ENCODE measurements around the gene ULK2.
"Not testable (repeated sequence)": the region's sequence is repeated elsewhere in the genome, so short reads cannot be mapped to it uniquely, and the experiment has no call there.

Gene ULK2

GRCh38 chr17:19791918-19792550 lies 75.7 kb downstream of the ULK2 start:
- no peak for ATAC-seq
- Mint-ChIP-seq H3K27me3 (no peaks in the 10 kb centered on the region), H3K27ac (no peak overlapping the region), H3K36me3 (peaks cover 71% of the 10 kb centered on the region), H3K4me3 (no peak overlapping the region), H3K9me3 (peaks cover 16% of the 10 kb centered on the region), H3K4me1 (no peaks in the 10 kb centered on the region)

GRCh38 chr17:19787733-19788357 lies 79.9 kb downstream of the ULK2 start:
- no peak for ATAC-seq
- H3K4me1 Mint-ChIP-seq: no peaks in the 10 kb centered on the region
- no peaks in the 10 kb centered on the region for H3K27me3 Mint-ChIP-seq
- peaks cover under 1% of the 10 kb centered on the region for H3K9me3 Mint-ChIP-seq
- H3K27ac Mint-ChIP-seq: no peak overlapping the region
- no peak overlapping the region for H3K4me3 Mint-ChIP-seq
- peaks cover 41% of the 10 kb centered on the region for H3K36me3 Mint-ChIP-seq

GRCh38 chr17:19785854-19786253 lies 81.9 kb downstream of the ULK2 start:
- no peak overlapping the region for H3K27ac Mint-ChIP-seq
- no peak overlapping the region for H3K4me3 Mint-ChIP-seq
- H3K36me3 Mint-ChIP-seq: peaks cover 40% of the 10 kb centered on the region
- no peaks in the 10 kb centered on the region for H3K4me1 Mint-ChIP-seq
- no peaks in the 10 kb centered on the region for H3K27me3 Mint-ChIP-seq
- H3K9me3 Mint-ChIP-seq: no peaks in the 10 kb centered on the region
- no peak for ATAC-seq

GRCh38 chr17:19781488-19782458 lies 86.0 kb downstream of the ULK2 start:
- no peak overlapping the region for H3K4me3 Mint-ChIP-seq
- ATAC-seq: no peak
- H3K4me1 Mint-ChIP-seq: no peaks in the 10 kb centered on the region
- H3K27ac Mint-ChIP-seq: no peak overlapping the region
- H3K36me3 Mint-ChIP-seq: peaks cover 17% of the 10 kb centered on the region
- no peaks in the 10 kb centered on the region for H3K27me3 Mint-ChIP-seq
- no peaks in the 10 kb centered on the region for H3K9me3 Mint-ChIP-seq

GRCh38 chr17:19780846-19781245 lies 86.9 kb downstream of the ULK2 start:
- Mint-ChIP-seq H3K36me3 (peaks cover 15% of the 10 kb centered on the region), H3K27ac (no peak overlapping the region), H3K4me3 (no peak overlapping the region), H3K4me1 (no peaks in the 10 kb centered on the region), H3K9me3 (no peaks in the 10 kb centered on the region), H3K27me3 (no peaks in the 10 kb centered on the region)
- ATAC-seq: no peak

GRCh38 chr17:19773534-19773933 lies 94.2 kb downstream of the ULK2 start:
- ATAC-seq: peak; percentile 12
- H3K4me1 Mint-ChIP-seq: peaks cover 1% of the 10 kb centered on the region
- no peaks in the 10 kb centered on the region for H3K27me3 Mint-ChIP-seq
- no peaks in the 10 kb centered on the region for H3K36me3 Mint-ChIP-seq
- no peak overlapping the region for H3K27ac Mint-ChIP-seq
- H3K9me3 Mint-ChIP-seq: no peaks in the 10 kb centered on the region
- no peak overlapping the region for H3K4me3 Mint-ChIP-seq

- H3K4me1 Mint-ChIP-seq: peaks cover 6% of the 10 kb centered on the region
- no peak overlapping the region for H3K4me3 Mint-ChIP-seq
- H3K36me3 Mint-ChIP-seq: no peaks in the 10 kb centered on the region
- ATAC-seq: no peak
- no peaks in the 10 kb centered on the region for H3K27me3 Mint-ChIP-seq
- no peaks in the 10 kb centered on the region for H3K9me3 Mint-ChIP-seq
- no peak overlapping the region for H3K27ac Mint-ChIP-seq
These were observed 95.6 kb downstream of the ULK2 start for GRCh38 chr17:19771971-19772630.

- Mint-ChIP-seq H3K27ac (no peak overlapping the region), H3K9me3 (no peaks in the 10 kb centered on the region), H3K36me3 (no peaks in the 10 kb centered on the region), H3K27me3 (no peaks in the 10 kb centered on the region), H3K4me3 (no peak overlapping the region), H3K4me1 (peaks cover 12% of the 10 kb centered on the region)
- ATAC-seq: no peak
These were observed 96.6 kb downstream of the ULK2 start for GRCh38 chr17:19770985-19771735.

- no peak for ATAC-seq
- Mint-ChIP-seq H3K4me1 (peaks cover 12% of the 10 kb centered on the region), H3K27me3 (no peaks in the 10 kb centered on the region), H3K27ac (no peak overlapping the region), H3K4me3 (no peak overlapping the region), H3K36me3 (no peaks in the 10 kb centered on the region), H3K9me3 (no peaks in the 10 kb centered on the region)
These were observed 97.6 kb downstream of the ULK2 start for GRCh38 chr17:19769946-19770652.

GRCh38 chr17:19768046-19768782 lies 99.5 kb downstream of the ULK2 start:
- peak overlapping the region; percentile 42 for H3K27ac Mint-ChIP-seq
- ATAC-seq: peak; percentile 45
- H3K4me3 Mint-ChIP-seq: no peak overlapping the region
- no peaks in the 10 kb centered on the region for H3K36me3 Mint-ChIP-seq
- no peaks in the 10 kb centered on the region for H3K27me3 Mint-ChIP-seq
- H3K9me3 Mint-ChIP-seq: no peaks in the 10 kb centered on the region
- H3K4me1 Mint-ChIP-seq: peaks cover 12% of the 10 kb centered on the region

GRCh38 chr17:19766421-19767270 lies 101.1 kb downstream of the ULK2 start:
- no peak overlapping the region for H3K27ac Mint-ChIP-seq
- H3K36me3 Mint-ChIP-seq: no peaks in the 10 kb centered on the region
- H3K4me3 Mint-ChIP-seq: no peak overlapping the region
- peak; percentile 87 for ATAC-seq
- H3K9me3 Mint-ChIP-seq: no peaks in the 10 kb centered on the region
- no peaks in the 10 kb centered on the region for H3K27me3 Mint-ChIP-seq
- peaks cover 25% of the 10 kb centered on the region for H3K4me1 Mint-ChIP-seq

GRCh38 chr17:19766016-19766415 lies 101.7 kb downstream of the ULK2 start:
- Mint-ChIP-seq H3K36me3 (no peaks in the 10 kb centered on the region), H3K27ac (no peak overlapping the region), H3K27me3 (no peaks in the 10 kb centered on the region), H3K4me1 (peaks cover 25% of the 10 kb centered on the region), H3K9me3 (no peaks in the 10 kb centered on the region), H3K4me3 (no peak overlapping the region)
- ATAC-seq: no peak

GRCh38 chr17:19763991-19764390 lies 103.7 kb downstream of the ULK2 start:
- H3K4me3 Mint-ChIP-seq, H3K27me3 Mint-ChIP-seq, H3K27ac Mint-ChIP-seq, ATAC-seq, H3K36me3 Mint-ChIP-seq, H3K9me3 Mint-ChIP-seq: not testable (repeated sequence)
- peaks cover 25% of the 10 kb centered on the region for H3K4me1 Mint-ChIP-seq

Measured in stimulated activated memory B cell treated with anti-CD40 and anti-IgM and Interleukin-4, amounts not matched to agents 10 μg/mL and 1 μg/mL and 100 μg/mL, for 72 hours (primary cell).